GDM1 (cell line): ENCODE results near the gene LMO7.

Experiments used
- DNase-seq: peaks from one replicate; lab custom pipeline; 2025; lab: John Stamatoyannopoulos, UW

The LMO7 gene

GRCh38 chr13:75843991-75844390 lies 207.9 kb downstream of the LMO7 start:
- DNase-seq, result no peak

- DNase-seq, result no peak
Observed at GRCh38 chr13:75847588-75847987, 211.5 kb downstream of the LMO7 start.

- no peak for DNase-seq
Observed at GRCh38 chr13:75850916-75851315, 214.8 kb downstream of the LMO7 start.

- no peak for DNase-seq
Observed at GRCh38 chr13:75855216-75855615, 219.1 kb downstream of the LMO7 start.

GRCh38 chr13:75855847-75856246 lies 219.7 kb downstream of the LMO7 start:
- DNase-seq, result no peak

GRCh38 chr13:75857291-75857690 lies 221.2 kb downstream of the LMO7 start:
- no peak for DNase-seq

GRCh38 chr13:75860935-75861334 lies 224.8 kb downstream of the LMO7 start:
- no peak for DNase-seq

- DNase-seq, result no peak
Observed at GRCh38 chr13:75861786-75862185, 225.7 kb downstream of the LMO7 start.

- no peak for DNase-seq
Observed at GRCh38 chr13:75864718-75865117, 228.6 kb downstream of the LMO7 start.

GRCh38 chr13:75867379-75868117 lies 231.4 kb downstream of the LMO7 start:
- no peak for DNase-seq

GRCh38 chr13:75869981-75870380 lies 233.9 kb downstream of the LMO7 start:
- no peak for DNase-seq

- DNase-seq, result peak; percentile 24
Observed at GRCh38 chr13:75870397-75870903, 234.3 kb downstream of the LMO7 start.

GRCh38 chr13:75871059-75871458 lies 234.9 kb downstream of the LMO7 start:
- DNase-seq, result no peak

- DNase-seq, result peak; percentile 47
Observed at GRCh38 chr13:75872980-75873379, 236.8 kb downstream of the LMO7 start.

GRCh38 chr13:75873494-75873893 lies 237.4 kb downstream of the LMO7 start:
- DNase-seq, result no peak

GRCh38 chr13:75875450-75875849 lies 239.3 kb downstream of the LMO7 start:
- no peak for DNase-seq

GRCh38 chr13:75876142-75877050 lies 240.3 kb downstream of the LMO7 start:
- DNase-seq, result peak; percentile 75

- DNase-seq, result no peak
Observed at GRCh38 chr13:75877071-75877470, 240.9 kb downstream of the LMO7 start.

- DNase-seq, result no peak
Observed at GRCh38 chr13:75879656-75880055, 243.5 kb downstream of the LMO7 start.

GRCh38 chr13:75881109-75881775 lies 245.1 kb downstream of the LMO7 start:
- DNase-seq, result no peak

- no peak for DNase-seq
Observed at GRCh38 chr13:75882261-75882660, 246.1 kb downstream of the LMO7 start.

GRCh38 chr13:75889427-75889826 lies 253.3 kb downstream of the LMO7 start:
- no peak for DNase-seq
